Retinal pigment epithelial cell (primary cell): Measurements from ENCODE around the gene BAHCC1.

Experiments used
- DNase-seq: peaks from one replicate; pipeline ENCODE4 v3.0.0-alpha.2; 2010; ENCODE audit warnings: low read depth
- H3K4me3 ChIP-seq: 2 replicates; pipeline ENCODE4 v1.5.1; 2011; ENCODE audit warnings: mild to moderate bottlenecking, low read length, control low read depth, moderate library complexity
- CTCF ChIP-seq: conservative IDR thresholded peaks from 2 replicates; pipeline ENCODE4 v1.5.1; 2011; ENCODE audit warnings: low read depth, low read length, control low read depth, inconsistent platforms

BAHCC1 gene

GRCh38 chr17:81408049-81408448 lies 12.8 kb downstream of the BAHCC1 start:
- no peak for DNase-seq
- H3K4me3 ChIP-seq = no peak overlapping the region
- TF ChIP-seq CTCF = no peak

- DNase-seq = no peak
- TF ChIP-seq CTCF = no peak
- no peak overlapping the region for H3K4me3 ChIP-seq
Observed at GRCh38 chr17:81409190-81409935, 14.1 kb downstream of the BAHCC1 start.

- no peak overlapping the region for H3K4me3 ChIP-seq
- TF ChIP-seq CTCF = no peak
- no peak for DNase-seq
Observed at GRCh38 chr17:81410852-81411251, 15.6 kb downstream of the BAHCC1 start.

DNA sequence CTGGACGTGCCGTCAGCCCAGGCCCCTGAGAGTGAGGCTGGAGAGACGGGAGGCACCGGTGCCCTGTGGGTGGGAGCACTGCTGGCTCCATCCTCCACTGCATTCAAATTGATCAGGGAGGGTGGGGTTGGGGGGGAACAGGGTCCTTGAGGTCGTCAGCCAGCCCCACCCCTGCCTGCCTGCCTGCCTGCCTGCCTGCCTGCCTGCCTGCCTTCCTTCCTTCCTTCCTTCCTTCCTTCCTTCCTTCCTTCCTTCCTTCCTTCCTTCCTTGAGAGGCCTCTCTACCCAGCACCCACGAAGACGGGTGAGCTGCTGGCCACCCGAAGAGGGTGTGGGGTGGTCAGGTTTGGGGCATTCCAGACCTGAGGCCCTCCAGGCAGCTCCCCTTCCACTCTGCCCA lies 16.0 kb downstream of the BAHCC1 start:
- no peak overlapping the region for H3K4me3 ChIP-seq

DNA sequence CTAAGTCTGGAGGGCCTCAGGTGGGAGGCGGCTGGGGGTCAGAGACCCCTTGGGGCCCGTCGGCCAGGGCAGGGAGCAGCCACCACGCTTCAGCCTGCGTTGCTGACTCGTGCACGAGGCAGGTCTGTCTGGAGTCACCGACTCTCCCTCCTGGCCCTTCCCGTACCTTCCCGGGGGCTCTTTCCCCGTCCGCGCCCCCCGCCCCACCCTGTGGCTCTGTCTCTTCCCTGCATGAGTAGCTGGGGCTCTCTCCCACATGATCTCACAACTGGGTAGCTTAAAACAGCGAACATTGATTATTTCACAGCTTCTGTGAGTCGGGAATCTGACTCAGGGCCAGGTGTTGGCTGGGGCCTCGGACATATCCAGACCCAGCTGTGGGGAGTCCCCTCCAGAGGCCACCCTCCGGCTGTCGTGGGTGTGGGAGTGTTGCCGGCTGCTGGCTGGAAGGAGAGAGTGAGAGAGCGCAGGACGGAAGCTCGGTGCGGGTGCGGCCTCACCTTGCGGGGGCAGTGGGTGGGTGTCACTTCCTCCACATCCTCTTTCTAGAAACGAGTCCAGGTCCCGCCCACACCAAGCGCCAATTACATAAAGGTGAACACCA lies 17.3 kb downstream of the BAHCC1 start:
- no peak for DNase-seq
- TF ChIP-seq CTCF = no peak
- H3K4me3 ChIP-seq = no peak overlapping the region

More for the DNA sequence above, 16.0 kb downstream of the BAHCC1 start:
- DNase-seq = no peak
- no peak for TF ChIP-seq CTCF

GRCh38 chr17:81413497-81414135 lies 18.4 kb downstream of the BAHCC1 start:
- no peak for DNase-seq
- TF ChIP-seq CTCF = no peak
- no peak overlapping the region for H3K4me3 ChIP-seq
